K562 (cell line): ENCODE results near the gene HIP1R. TPM values are rescaled to one million over a fixed set of nuclear protein-coding genes. Genes with fewer than 3 reads are reported as not detected.
A peak's percentile ranks its signal among the peaks of the same experiment; 100 is the strongest.

Experiments
- ATAC-seq: fragments of 200-7000 bp; cut with Tn5 transposase; 3 replicates; pipeline ENCODE4 v1.9.1; 2020; ENCODE audit warnings: moderate library complexity
- BruUV-seq: library from RNA; stranded (reverse); fragments of 400-500 nt; replicated peaks from 2 replicates; lab custom pipeline; 2021; lab: Mats Ljungman, UMichigan
- CTCF ChIA-PET: fragments of 300-600 bp; formaldehyde crosslinking; extraction: SDS; loops from one replicate; lab custom pipeline; 2021; ENCODE audit warnings: low intra/inter-chr PET ratio; lab: Yijun Ruan, JAX
- POLR2A ChIA-PET: fragments of 300-600, 350-650 bp; sonication (Branson Sonifier 250); formaldehyde crosslinking; extraction: SDS; loops from one replicate; lab custom pipeline; 2021; ENCODE audit warnings: antibody characterized with exemption, inconsistent platforms; lab: Yijun Ruan, JAX
- DNase-seq, 4 experiments: peaks; one replicate each; pipeline versions ENCODE4 v3.0.0 to v3.0.0-alpha.2; 2011 to 2018; ENCODE audit warnings: low spot score in 3 of 4, mixed read lengths in 3 of 4; ENCODE audit errors: extremely low read depth in 1 of 4
- FAIRE-seq: peaks from 2 replicates; lab custom pipeline; 2011; peaks lifted over from hg19 to GRCh38; lab: Jason Lieb, UNC
- H2AFZ ChIP-seq: 2 replicates; pipeline ENCODE4 v1.6.0; 2011; ENCODE audit warnings: low read depth, low read length, control low read depth, inconsistent platforms
- H3K27ac ChIP-seq: fragments of 200-600 bp; 3 replicates; pipeline ENCODE4 v1.8.0; 2011; ENCODE audit warnings: low read depth, mild to moderate bottlenecking, control low read depth, inconsistent platforms, low read length, moderate library complexity, mixed read lengths; ENCODE audit errors: extremely low read depth
- H3K27me3 ChIP-seq, 2 experiments: fragments of 300-600 bp in 1 of 2; 2 replicates in 1 of 2; 3 replicates in 1 of 2; pipeline versions ENCODE4 v1.6.0 to v1.8.0; 2011; ENCODE audit warnings: inconsistent platforms in 2 of 2, low read length in 2 of 2, mild to moderate bottlenecking in 1 of 2, mixed read lengths in 1 of 2, moderate library complexity in 1 of 2; ENCODE audit not compliant: control insufficient read depth in 2 of 2, insufficient read depth in 2 of 2
- H3K36me3 ChIP-seq: fragments of 300-600 bp; 3 replicates; pipeline ENCODE4 v1.8.0; 2011; ENCODE audit warnings: mild to moderate bottlenecking, low read length, inconsistent platforms; ENCODE audit not compliant: control insufficient read depth, insufficient read depth
- H3K4me1 ChIP-seq, 2 experiments: fragments of 200-600 bp in 1 of 2; replicated peaks in 1 of 2; 2 replicates in 1 of 2; 3 replicates in 1 of 2; pipeline versions ENCODE4 v1.5.1 to v1.8.0; 2011; ENCODE audit warnings: inconsistent platforms in 2 of 2, low read length in 2 of 2, mild to moderate bottlenecking in 1 of 2, mixed read lengths in 1 of 2, moderate library complexity in 1 of 2; ENCODE audit not compliant: control insufficient read depth in 2 of 2, insufficient read depth in 2 of 2
- H3K4me2 ChIP-seq: 2 replicates; pipeline ENCODE4 v1.6.1; 2011; ENCODE audit warnings: low read length, control low read depth, inconsistent platforms, mixed read lengths; ENCODE audit not compliant: insufficient read depth
- H3K4me3 ChIP-seq: fragments of 200-600 bp; sonication (generic), shearing (Covaris generic); 2 replicates; pipeline ENCODE4 v1.5.1; 2016; ENCODE audit warnings: control low read depth, inconsistent platforms
- H3K79me2 ChIP-seq: fragments of 200-600 bp; 3 replicates; pipeline ENCODE4 v1.8.0; 2011; ENCODE audit warnings: low read length, inconsistent platforms; ENCODE audit not compliant: control insufficient read depth, insufficient read depth
- H3K9ac ChIP-seq, 2 experiments: 2 replicates each; pipeline versions ENCODE4 v1.6.0 to v1.6.1; 2011; ENCODE audit warnings: low read depth in 2 of 2, low read length in 2 of 2, control low read depth in 1 of 2, inconsistent platforms in 1 of 2, mild to moderate bottlenecking in 1 of 2, mixed read lengths in 1 of 2; ENCODE audit not compliant: insufficient read depth in 1 of 2
- H3K9me1 ChIP-seq: one replicate; pipeline ENCODE4 v1.6.0; 2011; ENCODE audit warnings: inconsistent platforms, mild to moderate bottlenecking, low read length, moderate library complexity; ENCODE audit not compliant: control insufficient read depth, insufficient read depth
- H3K9me3 ChIP-seq: replicated peaks from 2 replicates; pipeline ENCODE4 v1.5.1; 2011; ENCODE audit warnings: low read depth, low read length, inconsistent platforms; ENCODE audit not compliant: control insufficient read depth, insufficient read depth
- H4K20me1 ChIP-seq: replicated peaks from 2 replicates; pipeline ENCODE4 v1.6.1; 2011; ENCODE audit warnings: low read length, inconsistent platforms, mixed read lengths; ENCODE audit not compliant: control insufficient read depth, insufficient read depth
- CCNT2 ChIP-seq: IDR thresholded peaks from 2 replicates; pipeline ENCODE4 v1.6.1; 2011; ENCODE audit warnings: borderline replicate concordance, low read depth, mild to moderate bottlenecking, moderate library complexity, mixed read lengths, low read length; ENCODE audit not compliant: insufficient read length; ENCODE audit errors: extremely low read depth
- GABPA ChIP-seq: fragments of 200-800 bp; sonication (Bioruptor generic); conservative IDR thresholded peaks from 2 replicates; pipeline ENCODE4 v1.6.1; 2016; ENCODE audit warnings: low read depth, missing genetic modification characterization, missing compliant biosample characterization
- HNRNPL ChIP-seq: fragments of 200-400 bp; formaldehyde crosslinking; IDR thresholded peaks from 2 replicates; pipeline ENCODE4 v1.6.1; 2017; ENCODE audit warnings: low read depth, mild to moderate bottlenecking, low read length
- JUNB ChIP-seq: fragments of 450-650 bp; formaldehyde crosslinking; conservative IDR thresholded peaks from 2 replicates; pipeline ENCODE4 v1.4.0; 2020; ENCODE audit warnings: mild to moderate bottlenecking
- LEF1 ChIP-seq: fragments of 450-650 bp; IDR thresholded peaks from 2 replicates; pipeline ENCODE4 v1.6.1; 2016; ENCODE audit warnings: mild to moderate bottlenecking
- MNT ChIP-seq, 2 experiments: fragments of 450-650 bp; conservative IDR thresholded peaks; 2 replicates each; pipeline ENCODE4 v1.6.1; 2017; ENCODE audit warnings: mild to moderate bottlenecking in 2 of 2, moderate library complexity in 2 of 2
- POLR2A ChIP-seq: fragments of 450-650 bp; conservative IDR thresholded peaks from 2 replicates; pipeline ENCODE4 v1.6.1; 2016
- SMAD2 ChIP-seq: fragments of 150-350 bp; IDR thresholded peaks from 2 replicates; pipeline ENCODE4 v1.6.1; 2014; ENCODE audit warnings: low read depth, mild to moderate bottlenecking, low read length
- SRF ChIP-seq, 2 experiments: fragments of 250-450, 450-650 bp in 1 of 2; sonication (Bioruptor Pico) in 1 of 2; sonication (generic) in 1 of 2; formaldehyde crosslinking; IDR thresholded peaks; 2 replicates each; pipeline versions ENCODE4 v1.5.0 to v1.5.1; 2020 to 2022; ENCODE audit warnings: mild to moderate bottlenecking in 1 of 2, missing genetic modification reagents in 1 of 2
- ZFP91 ChIP-seq: sonication (generic); formaldehyde crosslinking; IDR thresholded peaks from 2 replicates; pipeline ENCODE4 v1.8.0; 2022; ENCODE audit warnings: mild to moderate bottlenecking, missing genetic modification reagents
- ZNF311 ChIP-seq: fragments of 250-450 bp; sonication (Bioruptor Pico); IDR thresholded peaks from 2 replicates; pipeline ENCODE4 v1.4.0; 2020; ENCODE audit warnings: mild to moderate bottlenecking, moderate library complexity
- WGBS: fragments of 100-300 bp; shearing (Covaris generic); methylation state at CpG from one replicate; pipeline ENCODE4 v1.1.6; 2016; ENCODE audit warnings: low coverage, mixed read lengths; ENCODE audit not compliant: insufficient coverage; ENCODE audit errors: missing lambda C conversion rate; 5-methylcytosine and 5-hydroxymethylcytosine counted together
- in situ Hi-C: fragments of 300-500 bp; cut with MboI; formaldehyde crosslinking; loops from 4 replicates; pipeline ENCODE4 v1.15.0; 2018; ENCODE audit warnings: inconsistent platforms, mixed read lengths
- intact Hi-C: fragments of 100-400 bp; cut with micrococcal nuclease; formaldehyde crosslinking; loops from 2 replicates; pipeline ENCODE4 v1.14.2; 2022
- polyA plus RNA-seq, 8 experiments: library from polyadenylated mRNA; depleted of rRNA in 4 of 8; stranded (reverse) in 5 of 8; unstranded in 3 of 8; fragments of >200 nt; fragmentation: Nextera tagmentation in 2 of 8; fragmentation: Illumina TruSeq in 1 of 8; extraction: Ambion mirVana in 2 of 8; extraction: Trizol in 1 of 8; gene quantifications; 2 replicates each; pipeline versions ENCODE4 v1.2.1 to v1.2.3, GENCODE V29; 2011 to 2014; ENCODE audit warnings: inconsistent platforms in 1 of 8, missing spikeins in 1 of 8
- total RNA-seq, 7 experiments: library from RNA; depleted of rRNA in 6 of 7; stranded (reverse); fragments of >200 nt in 6 of 7; fragmentation: Illumina TruSeq in 2 of 7; extraction: Trizol in 2 of 7; gene quantifications; 2 replicates each; pipeline versions ENCODE4 v1.2.1 to v1.2.3, GENCODE V29; 2011 to 2021; ENCODE audit warnings: low replicate concordance in 1 of 7
- TF ChIP-seq, protein P1 (sequence below): fragments of 250-450 bp; sonication (Bioruptor Pico); IDR thresholded peaks from 2 replicates; pipeline ENCODE4 v1.8.0; 2021; ENCODE audit warnings: moderate library complexity, mild to moderate bottlenecking, inconsistent platforms
- TF ChIP-seq, protein P2 (sequence below): fragments of 250-450 bp; sonication (Bioruptor Pico); IDR thresholded peaks from 2 replicates; pipeline ENCODE4 v1.8.0; 2022; ENCODE audit warnings: moderate library complexity, mild to moderate bottlenecking, inconsistent platforms

Gene HIP1R
- total and polyA plus RNA-seq, 9 of the 15 experiments (the other 6 are each of a cell fraction or from before 2014, with no cell fraction given): 0.15 to 31.0 (median 14.2) TPM

GRCh38 chr12:122785503-122785902 lies 49.8 kb upstream of the HIP1R start:
- Histone ChIP-seq H4K20me1 (no peaks in the 10 kb centered on the region), H3K9me1 (no peaks in the 10 kb centered on the region), H3K4me1 (peaks cover 4 to 5% of the 10 kb centered on the region in 2 experiments; a peak in 2 of 5 replicates), H3K79me2 (no peaks in the 10 kb centered on the region), H3K4me3 (no peak overlapping the region), H3K36me3 (no peaks in the 10 kb centered on the region), H3K4me2 (no peak overlapping the region), H3K9me3 (no peaks in the 10 kb centered on the region), H3K27me3 (no peaks in the 10 kb centered on the region), H2AFZ (peak overlapping the region; percentile 21; the same call in 1 of the 2 replicates), H3K27ac (no peak overlapping the region), H3K9ac (no peak overlapping the region)
- WGBS: 37% methylated on average over 7 of the region's 7 CpGs
- CTCF ChIA-PET: no interaction called here
- in situ Hi-C loops (no loop called here), intact Hi-C loops (no loop called here)
- ATAC-seq (no peak), DNase-seq (no peak), FAIRE-seq (no peak)
- BruUV-seq: no TSS peak
- POLR2A ChIA-PET: interaction anchor here (0.5 kb wide), 1 partner anchor 406 kb away, joined by 3 read pairs; no protein-coding TSS in a partner anchor
- TF ChIP-seq SRF (CRISPR knock-in tag; IDR thresholded peaks at IDR 0.05) (no peak), POLR2A (no peak), CCNT2 (no peak), SMAD2 (no peak), ZFP91 (CRISPR knock-in tag) (no peak), MNT (conservative IDR thresholded peaks at IDR 0.05) (no peak), JUNB (CRISPR knock-in tag) (no peak), HNRNPL (no peak), LEF1 (no peak), GABPA (no peak), ZNF311 (no peak)
- TF ChIP-seq, protein P1, sequence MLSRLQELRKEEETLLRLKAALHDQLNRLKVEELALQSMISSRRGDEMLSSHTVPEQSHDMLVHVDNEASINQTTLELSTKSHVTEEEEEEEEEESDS: no peak
- TF ChIP-seq, protein P2, sequence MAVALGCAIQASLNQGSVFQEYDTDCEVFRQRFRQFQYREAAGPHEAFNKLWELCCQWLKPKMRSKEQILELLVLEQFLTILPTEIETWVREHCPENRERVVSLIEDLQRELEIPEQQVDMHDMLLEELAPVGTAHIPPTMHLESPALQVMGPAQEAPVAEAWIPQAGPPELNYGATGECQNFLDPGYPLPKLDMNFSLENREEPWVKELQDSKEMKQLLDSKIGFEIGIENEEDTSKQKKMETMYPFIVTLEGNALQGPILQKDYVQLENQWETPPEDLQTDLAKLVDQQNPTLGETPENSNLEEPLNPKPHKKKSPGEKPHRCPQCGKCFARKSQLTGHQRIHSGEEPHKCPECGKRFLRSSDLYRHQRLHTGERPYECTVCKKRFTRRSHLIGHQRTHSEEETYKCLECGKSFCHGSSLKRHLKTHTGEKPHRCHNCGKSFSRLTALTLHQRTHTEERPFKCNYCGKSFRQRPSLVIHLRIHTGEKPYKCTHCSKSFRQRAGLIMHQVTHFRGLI (CRISPR knock-in tag): no peak
